Transverse colon (tissue), 4 donors: ENCODE measurements around the gene SLC7A10.

ENCODE experiments used
- EP300 ChIP-seq: sonication (generic); formaldehyde crosslinking; IDR thresholded peaks from one replicate; pipeline ENCODE4 v1.6.1; 2017; ENCODE audit warnings: antibody characterized with exemption, low read depth
- POLR2A ChIP-seq: fragments of 450-650 bp; IDR thresholded peaks from one replicate; pipeline ENCODE4 v1.6.1; 2016; ENCODE audit warnings: antibody characterized with exemption, mild to moderate bottlenecking, moderate library complexity
- POLR2AphosphoS5 ChIP-seq, 3 donors: sonication (generic); formaldehyde crosslinking; IDR thresholded peaks; one replicate each; pipeline ENCODE4 v1.6.1; 2016; ENCODE audit warnings: antibody characterized with exemption in 3 of 3
- TF ChIP-seq, protein P1 (sequence below), 5 experiments: fragments of 200-600 bp in 3 of 5; fragments of 450-650 bp in 2 of 5; sonication (generic) in 3 of 5; IDR thresholded peaks; 1 replicate in 2 of 5; 2 replicates in 3 of 5; pipeline ENCODE4 v1.5.1; 2016 to 2017; ENCODE audit warnings: antibody characterized with exemption in 5 of 5, inconsistent platforms in 3 of 5, mild to moderate bottlenecking in 2 of 5, moderate library complexity in 1 of 5

GRCh38 chr19:33210266-33210940, 15.2 kb downstream of the SLC7A10 start:
- no peak for TF ChIP-seq POLR2A
- no peak for TF ChIP-seq POLR2AphosphoS5 (IDR thresholded peaks at IDR 0.05)
- TF ChIP-seq EP300 = no peak
- TF ChIP-seq, protein P1, sequence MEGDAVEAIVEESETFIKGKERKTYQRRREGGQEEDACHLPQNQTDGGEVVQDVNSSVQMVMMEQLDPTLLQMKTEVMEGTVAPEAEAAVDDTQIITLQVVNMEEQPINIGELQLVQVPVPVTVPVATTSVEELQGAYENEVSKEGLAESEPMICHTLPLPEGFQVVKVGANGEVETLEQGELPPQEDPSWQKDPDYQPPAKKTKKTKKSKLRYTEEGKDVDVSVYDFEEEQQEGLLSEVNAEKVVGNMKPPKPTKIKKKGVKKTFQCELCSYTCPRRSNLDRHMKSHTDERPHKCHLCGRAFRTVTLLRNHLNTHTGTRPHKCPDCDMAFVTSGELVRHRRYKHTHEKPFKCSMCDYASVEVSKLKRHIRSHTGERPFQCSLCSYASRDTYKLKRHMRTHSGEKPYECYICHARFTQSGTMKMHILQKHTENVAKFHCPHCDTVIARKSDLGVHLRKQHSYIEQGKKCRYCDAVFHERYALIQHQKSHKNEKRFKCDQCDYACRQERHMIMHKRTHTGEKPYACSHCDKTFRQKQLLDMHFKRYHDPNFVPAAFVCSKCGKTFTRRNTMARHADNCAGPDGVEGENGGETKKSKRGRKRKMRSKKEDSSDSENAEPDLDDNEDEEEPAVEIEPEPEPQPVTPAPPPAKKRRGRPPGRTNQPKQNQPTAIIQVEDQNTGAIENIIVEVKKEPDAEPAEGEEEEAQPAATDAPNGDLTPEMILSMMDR (IDR thresholded peaks at IDR 0.05) = no peak
